Left hindlimb (tissue), 1 donor: ENCODE measurements around the gene OTOP1.
"Not testable (repeated sequence)": the region's sequence is repeated elsewhere in the genome, so short reads cannot be mapped to it uniquely, and the experiment has no call there.

ENCODE experiments used
- DNase-seq: peaks from one replicate; pipeline ENCODE4 v3.0.0-alpha.2; 2018

OTOP1 gene

DNA sequence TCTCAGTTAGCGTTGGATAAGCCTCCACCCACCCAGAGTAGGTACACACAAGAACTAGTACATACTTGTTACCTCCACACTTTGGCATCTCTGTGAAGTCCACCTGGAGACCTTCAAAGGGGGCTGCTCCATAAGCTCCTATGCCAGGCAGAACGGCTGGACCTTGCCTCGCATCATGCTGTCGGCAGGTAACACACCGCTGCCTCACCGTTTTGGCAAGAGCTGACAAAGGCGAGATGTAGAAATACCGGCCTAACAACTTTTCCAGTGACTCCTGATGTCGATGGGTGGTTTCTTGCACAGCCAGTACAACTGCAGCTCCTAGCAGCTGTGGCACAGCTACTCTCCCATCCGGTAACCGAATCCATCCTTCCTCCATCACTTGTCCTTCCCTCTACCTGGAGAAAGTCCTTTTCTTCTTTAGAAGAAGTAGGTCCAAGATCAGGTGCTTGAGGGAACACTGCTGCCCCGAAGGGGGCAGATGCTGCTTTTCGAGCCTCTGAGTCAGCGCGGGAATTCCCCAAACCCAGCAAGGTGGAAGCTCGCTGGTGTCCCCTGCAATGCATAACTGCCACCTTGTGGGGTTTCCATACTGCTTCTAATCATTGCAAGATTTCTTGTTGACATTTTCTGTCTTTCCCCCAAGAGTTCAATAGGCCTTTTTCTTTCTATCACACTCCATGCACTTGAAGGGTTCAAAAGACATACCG lies 65.6 kb downstream of the OTOP1 start:
- not testable (repeated sequence) for DNase-seq

DNA sequence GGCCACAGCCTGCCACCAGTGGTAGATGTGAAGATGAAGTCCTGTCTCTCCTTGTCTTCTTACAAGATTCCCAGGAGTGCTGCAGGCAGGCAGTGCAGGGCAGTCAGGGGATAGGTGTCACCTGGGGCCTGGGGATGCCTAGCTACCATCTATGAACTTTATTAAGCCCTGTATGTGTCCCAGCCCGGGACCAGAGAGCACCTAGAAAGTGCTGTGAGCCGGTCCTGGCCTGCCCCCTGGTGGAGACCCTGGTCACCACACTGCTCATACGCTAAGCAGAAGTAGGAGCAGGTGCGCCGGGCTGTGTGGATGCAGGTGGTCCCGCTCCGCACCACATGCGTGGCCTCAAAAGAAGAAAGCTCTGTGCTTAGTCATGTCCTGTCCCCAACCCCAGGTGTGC lies 81.1 kb downstream of the OTOP1 start:
- DNase-seq: not testable (repeated sequence)

DNA sequence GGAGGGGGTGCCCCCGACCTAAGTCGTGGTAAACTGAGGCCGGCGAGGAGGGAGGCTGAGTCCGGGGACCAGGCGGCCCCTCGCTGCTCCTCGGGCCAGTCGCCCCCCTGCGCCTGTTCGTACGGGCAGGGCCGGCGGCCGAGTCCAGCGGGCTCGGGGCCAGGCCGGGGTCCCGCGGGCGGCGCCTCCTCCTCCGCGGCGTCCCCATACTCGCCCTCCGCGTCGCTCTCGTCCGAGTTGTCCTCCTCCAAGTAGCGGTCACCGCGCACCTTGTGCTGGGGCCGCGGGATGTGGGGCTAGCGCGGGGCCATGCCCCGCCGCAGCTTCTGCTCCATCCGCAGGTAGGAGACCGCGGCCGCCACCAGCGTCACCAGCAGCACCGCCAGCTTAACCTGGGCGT lies 83.4 kb downstream of the OTOP1 start:
- DNase-seq: not testable (repeated sequence)

DNA sequence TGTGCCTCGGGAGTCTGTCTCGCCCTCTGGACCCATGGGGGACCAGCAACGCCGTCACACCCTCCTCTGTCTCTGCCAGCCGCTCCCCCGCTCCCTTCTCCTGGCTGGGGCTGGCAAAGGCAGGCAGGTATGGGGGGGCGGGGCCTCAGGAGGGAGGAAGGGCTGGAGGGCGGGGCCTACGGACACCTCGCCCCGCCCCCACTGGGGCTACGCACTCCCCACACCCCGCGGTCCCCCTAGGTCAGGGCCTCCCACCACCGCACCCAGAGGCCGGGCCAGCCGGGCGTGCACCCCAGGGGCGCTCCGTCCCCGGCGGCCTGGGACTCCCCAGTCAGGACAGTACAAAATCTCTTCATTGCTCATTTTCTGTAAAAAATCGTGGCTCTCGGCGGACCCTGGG lies 84.0 kb downstream of the OTOP1 start:
- DNase-seq: not testable (repeated sequence)

DNA sequence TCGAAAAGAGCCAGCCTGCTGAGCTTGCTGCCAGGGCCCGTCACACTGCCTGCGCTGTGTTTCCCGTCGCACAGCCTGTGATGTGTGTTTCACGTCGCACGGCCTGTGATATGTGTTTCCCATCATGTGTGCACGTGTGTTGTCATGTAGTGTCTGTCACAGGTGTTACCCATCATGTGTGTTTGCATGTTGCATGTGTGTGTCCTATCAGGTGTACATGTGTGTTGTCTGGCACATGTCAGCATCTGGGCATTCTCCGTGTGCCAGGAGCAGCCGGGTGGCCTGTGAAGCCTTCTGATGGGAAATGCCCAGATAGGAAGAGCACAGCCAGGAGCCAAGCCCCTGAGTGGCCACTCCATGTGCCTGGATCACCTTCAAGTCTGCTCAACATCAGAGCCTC lies 85.5 kb downstream of the OTOP1 start:
- not testable (repeated sequence) for DNase-seq
